Mesothelial cell of epicardium (in vitro differentiated cells): ENCODE measurements around the gene IRF9. TPM values are rescaled to one million over a fixed set of nuclear protein-coding genes. Genes with fewer than 3 reads are reported as not detected.

ENCODE experiments used
- DNase-seq, 2 experiments: peaks; one replicate each; pipeline ENCODE4 v3.0.0; 2021; ENCODE audit warnings: low spot score in 2 of 2; ENCODE audit not compliant: unreplicated experiment in 2 of 2
- H3K27ac Mint-ChIP-seq: 2 replicates; pipeline ENCODE4 v1.8.0; 2021; ENCODE audit warnings: mixed read lengths
- H3K27me3 Mint-ChIP-seq: 2 replicates; pipeline ENCODE4 v1.8.0; 2021; ENCODE audit warnings: low read depth, mixed read lengths
- H3K36me3 Mint-ChIP-seq: 2 replicates; pipeline ENCODE4 v1.8.0; 2021; ENCODE audit warnings: mixed read lengths
- H3K4me1 Mint-ChIP-seq: 2 replicates; pipeline ENCODE4 v1.8.0; 2021; ENCODE audit warnings: mixed read lengths
- H3K4me3 Mint-ChIP-seq: 2 replicates; pipeline ENCODE4 v1.8.0; 2021; ENCODE audit warnings: mild to moderate bottlenecking, moderate library complexity, mixed read lengths
- H3K9me3 Mint-ChIP-seq: 2 replicates; pipeline ENCODE4 v1.8.0; 2021; ENCODE audit warnings: mixed read lengths
- CTCF ChIP-seq: fragments of 200-600 bp; sonication (generic); IDR thresholded peaks from one replicate; pipeline ENCODE4 v1.5.0; 2021; ENCODE audit warnings: antibody characterized with exemption; ENCODE audit not compliant: unreplicated experiment
- total RNA-seq: library from RNA; stranded (reverse); gene quantifications from 3 replicates; pipeline ENCODE4 v1.2.1, GENCODE V29; 2021

The IRF9 gene
- total RNA-seq, 1 donor from 2014 or later: 274 TPM

- TF ChIP-seq CTCF: no peak
- no peaks in the 10 kb centered on the region for H3K9me3 Mint-ChIP-seq
- peak overlapping the region; percentile 77 for H3K27ac Mint-ChIP-seq
- H3K36me3 Mint-ChIP-seq: peaks cover 21% of the 10 kb centered on the region
- H3K27me3 Mint-ChIP-seq: no peaks in the 10 kb centered on the region
- peaks cover 30% of the 10 kb centered on the region for H3K4me1 Mint-ChIP-seq
- no peak for DNase-seq
- H3K4me3 Mint-ChIP-seq: peak overlapping the region; percentile 99
These were observed 13.2 kb upstream of the IRF9 start for GRCh38 chr14:24147761-24148428.

- Mint-ChIP-seq H3K27me3 (no peaks in the 10 kb centered on the region), H3K36me3 (peaks cover 22% of the 10 kb centered on the region), H3K9me3 (no peaks in the 10 kb centered on the region), H3K4me1 (peaks cover 27% of the 10 kb centered on the region), H3K27ac (no peak overlapping the region), H3K4me3 (peak overlapping the region; percentile 99)
- DNase-seq: no peak
- TF ChIP-seq CTCF: no peak
These were observed 11.6 kb upstream of the IRF9 start for GRCh38 chr14:24149302-24149969.

GRCh38 chr14:24150061-24150460, 11.0 kb upstream of the IRF9 start:
- Mint-ChIP-seq H3K27ac (no peak overlapping the region), H3K27me3 (no peaks in the 10 kb centered on the region), H3K9me3 (no peaks in the 10 kb centered on the region), H3K4me3 (no peak overlapping the region), H3K36me3 (peaks cover 27% of the 10 kb centered on the region), H3K4me1 (peaks cover 27% of the 10 kb centered on the region)
- no peak for DNase-seq
- TF ChIP-seq CTCF: no peak

GRCh38 chr14:24150567-24150966, 10.5 kb upstream of the IRF9 start:
- H3K4me3 Mint-ChIP-seq: no peak overlapping the region
- peaks cover 28% of the 10 kb centered on the region for H3K36me3 Mint-ChIP-seq
- H3K9me3 Mint-ChIP-seq: no peaks in the 10 kb centered on the region
- DNase-seq: no peak
- peaks cover 22% of the 10 kb centered on the region for H3K4me1 Mint-ChIP-seq
- no peak for TF ChIP-seq CTCF
- no peak overlapping the region for H3K27ac Mint-ChIP-seq
- H3K27me3 Mint-ChIP-seq: no peaks in the 10 kb centered on the region

- TF ChIP-seq CTCF: no peak
- no peak overlapping the region for H3K27ac Mint-ChIP-seq
- DNase-seq: no peak
These were observed 10.1 kb upstream of the IRF9 start for GRCh38 chr14:24150993-24151392.

More at GRCh38 chr14:24150993-24151392, 10.1 kb upstream of the IRF9 start:
- peaks cover 18% of the 10 kb centered on the region for H3K4me1 Mint-ChIP-seq
- H3K27me3 Mint-ChIP-seq: no peaks in the 10 kb centered on the region
- H3K9me3 Mint-ChIP-seq: no peaks in the 10 kb centered on the region
- H3K4me3 Mint-ChIP-seq: no peak overlapping the region
- H3K36me3 Mint-ChIP-seq: peaks cover 33% of the 10 kb centered on the region
